Adrenal gland (tissue), 12 donors: ENCODE results near the gene UHMK1. TPM values are rescaled to one million over a fixed set of nuclear protein-coding genes. Genes with fewer than 3 reads are reported as not detected.

ENCODE experiments used
- DNase-seq, 7 donors: peaks; one replicate each; pipeline ENCODE4 v3.0.0-alpha.2; 2019 to 2020
- H3K27ac ChIP-seq, 5 donors: fragments of 200-600 bp; sonication (generic) in 4 of 5; 1 replicate in 3 of 5; 2 replicates in 2 of 5; pipeline versions ENCODE4 v1.5.1 to v1.8.0; 2016 to 2020; ENCODE audit warnings: mild to moderate bottlenecking in 1 of 5
- H3K27me3 ChIP-seq: fragments of 200-600 bp; 2 replicates; pipeline ENCODE4 v1.8.0; 2021
- H3K36me3 ChIP-seq, 2 donors: fragments of 200-600 bp; replicated peaks in 1 of 2; 1 replicate in 1 of 2; 2 replicates in 1 of 2; pipeline versions ENCODE4 v1.5.1 to v1.8.0; 2018 to 2022
- H3K4me1 ChIP-seq, 2 donors: fragments of 200-600 bp; replicated peaks in 1 of 2; 1 replicate in 1 of 2; 2 replicates in 1 of 2; pipeline versions ENCODE4 v1.5.1 to v1.8.0; 2018 to 2021
- H3K4me3 ChIP-seq, 4 donors: fragments of 200-600 bp; sonication (generic) in 3 of 4; one replicate each; pipeline ENCODE4 v1.5.1; 2016 to 2018
- H3K9me3 ChIP-seq, 3 donors: fragments of 200-600 bp; sonication (generic) in 1 of 3; replicated peaks in 1 of 3; 1 replicate in 2 of 3; 2 replicates in 1 of 3; pipeline versions ENCODE4 v1.5.1 to v1.8.0; 2016 to 2021
- POLR2A ChIP-seq, 2 donors: fragments of 450-650 bp; IDR thresholded peaks; one replicate each; pipeline ENCODE4 v1.6.1; 2017; ENCODE audit warnings: antibody characterized with exemption in 2 of 2, mild to moderate bottlenecking in 2 of 2, moderate library complexity in 1 of 2
- WGBS, 4 donors: extraction: QIAGEN DNeasy Blood & Tissue Kit in 2 of 4; methylation state at CpG; one replicate each; pipeline versions ENCODE4 v1.1.5 to v1.1.7; 2013 to 2017; 5-methylcytosine and 5-hydroxymethylcytosine counted together
- intact Hi-C, 2 donors: fragments of 100-400 bp; cut with DNase I; formaldehyde crosslinking; loops; one replicate each; pipeline versions ENCODE4 v1.14.1 to v1.15.0; 2022 to 2023
- polyA plus RNA-seq, 3 donors: library from polyadenylated mRNA; stranded (reverse); fragments of 200-250 nt in 2 of 3; fragments of 350-450 nt in 1 of 3; fragmentation: Illumina TruSeq in 1 of 3; extraction: RNeasy Lipid Tissue Mini Kit (QIAGEN cat#74804) in 1 of 3; gene quantifications; one replicate each; pipeline ENCODE4 v1.2.3, GENCODE V29; 2013 to 2014
- total RNA-seq, 9 donors: library from RNA; depleted of rRNA in 4 of 9; stranded (reverse); fragments of >200 nt in 4 of 9; fragments of 120-200 nt in 1 of 9; fragmentation: NEBNext Ultra II Directional in 1 of 9; extraction: Animal tissue kit (Norgen Biotek cat#: 25700) in 1 of 9; gene quantifications; one replicate each; pipeline versions ENCODE4 v1.1.0 to v1.2.4, GENCODE V29; 2013 to 2023
- TF ChIP-seq, protein P1 (sequence below), 6 experiments: fragments of 450-650 bp in 4 of 6; fragments of 200-600 bp in 2 of 6; sonication (generic) in 1 of 6; IDR thresholded peaks; 1 replicate in 5 of 6; 2 replicates in 1 of 6; pipeline versions ENCODE4 v1.5.1 to v1.8.0; 2016 to 2021; ENCODE audit warnings: antibody characterized with exemption in 6 of 6, mild to moderate bottlenecking in 2 of 6, moderate library complexity in 1 of 6
- donor health status: healthy with polysubstance abuse.
- donor health status: Bipolar disorder and iron deficiency.
- donor health status: DM: yes; HTN: yes; CAD: no.
- donor health status: DM: no; HTN: no; CAD: no.
- donor health status: DM: no; HTN: no; CAD: no.
- donor health status: DM: yes; HTN: yes; CAD: no.

The UHMK1 gene
- total and polyA plus RNA-seq, 12 donors, result 9.5 to 81.6 (median 56.0) TPM

DNA sequence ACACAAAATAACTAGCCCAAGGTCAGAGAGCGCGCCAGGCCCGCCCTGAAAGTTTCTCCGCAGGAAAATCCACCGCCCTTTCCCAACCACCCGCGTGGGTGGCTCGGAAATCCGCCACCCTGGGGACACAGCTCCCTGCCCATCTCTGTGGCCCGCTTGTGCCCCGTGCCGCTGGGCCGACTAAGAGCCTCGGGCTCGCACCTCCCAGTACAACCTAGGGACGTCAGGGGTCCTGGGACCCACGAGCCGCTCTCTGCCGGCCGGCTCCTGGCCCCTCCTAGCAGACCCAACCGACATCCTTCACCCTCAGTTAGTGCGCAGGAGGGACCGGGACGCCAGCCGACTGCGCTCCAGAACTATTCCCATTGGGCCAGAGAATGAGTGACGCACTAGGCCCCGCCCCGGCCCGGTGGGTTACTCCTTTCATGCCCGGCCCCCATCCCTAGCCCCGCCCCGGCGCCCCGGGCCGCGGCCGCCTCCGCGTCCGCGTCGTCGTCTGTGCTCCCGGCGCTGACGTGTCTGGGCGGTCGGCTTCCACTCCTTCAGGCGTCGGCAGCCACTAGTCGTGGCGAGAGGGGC, 63.5 kb downstream of the UHMK1 start:
- 0 to 4% (median 0%) methylated on average over 15 to 53 of the region's 53 CpGs for WGBS, 4 donors
- peaks cover 0 to 3% of the 10 kb centered on the region in 2 donors for H3K36me3 ChIP-seq
- H3K4me3 ChIP-seq, result peak overlapping the region in 3 of 4 donors; percentile 69 to 92 (median 70)
- DNase-seq, result peak; percentile 99 to 100 (median 99)
- intact Hi-C loops, result no loop called here
- H3K27ac ChIP-seq, result peak overlapping the region; percentile 92 to 99 (median 99)
- H3K9me3 ChIP-seq, result no peaks in the 10 kb centered on the region
- H3K4me1 ChIP-seq, result peaks cover 5 to 32% of the 10 kb centered on the region in 2 donors
- peak; percentile 84 to 94 for TF ChIP-seq POLR2A (IDR thresholded peaks at IDR 0.05)
- TF ChIP-seq, protein P1, sequence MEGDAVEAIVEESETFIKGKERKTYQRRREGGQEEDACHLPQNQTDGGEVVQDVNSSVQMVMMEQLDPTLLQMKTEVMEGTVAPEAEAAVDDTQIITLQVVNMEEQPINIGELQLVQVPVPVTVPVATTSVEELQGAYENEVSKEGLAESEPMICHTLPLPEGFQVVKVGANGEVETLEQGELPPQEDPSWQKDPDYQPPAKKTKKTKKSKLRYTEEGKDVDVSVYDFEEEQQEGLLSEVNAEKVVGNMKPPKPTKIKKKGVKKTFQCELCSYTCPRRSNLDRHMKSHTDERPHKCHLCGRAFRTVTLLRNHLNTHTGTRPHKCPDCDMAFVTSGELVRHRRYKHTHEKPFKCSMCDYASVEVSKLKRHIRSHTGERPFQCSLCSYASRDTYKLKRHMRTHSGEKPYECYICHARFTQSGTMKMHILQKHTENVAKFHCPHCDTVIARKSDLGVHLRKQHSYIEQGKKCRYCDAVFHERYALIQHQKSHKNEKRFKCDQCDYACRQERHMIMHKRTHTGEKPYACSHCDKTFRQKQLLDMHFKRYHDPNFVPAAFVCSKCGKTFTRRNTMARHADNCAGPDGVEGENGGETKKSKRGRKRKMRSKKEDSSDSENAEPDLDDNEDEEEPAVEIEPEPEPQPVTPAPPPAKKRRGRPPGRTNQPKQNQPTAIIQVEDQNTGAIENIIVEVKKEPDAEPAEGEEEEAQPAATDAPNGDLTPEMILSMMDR (IDR thresholded peaks at IDR 0.05), result peak in 1 of 6 experiments; percentile 6
- H3K27me3 ChIP-seq, result no peaks in the 10 kb centered on the region

DNA sequence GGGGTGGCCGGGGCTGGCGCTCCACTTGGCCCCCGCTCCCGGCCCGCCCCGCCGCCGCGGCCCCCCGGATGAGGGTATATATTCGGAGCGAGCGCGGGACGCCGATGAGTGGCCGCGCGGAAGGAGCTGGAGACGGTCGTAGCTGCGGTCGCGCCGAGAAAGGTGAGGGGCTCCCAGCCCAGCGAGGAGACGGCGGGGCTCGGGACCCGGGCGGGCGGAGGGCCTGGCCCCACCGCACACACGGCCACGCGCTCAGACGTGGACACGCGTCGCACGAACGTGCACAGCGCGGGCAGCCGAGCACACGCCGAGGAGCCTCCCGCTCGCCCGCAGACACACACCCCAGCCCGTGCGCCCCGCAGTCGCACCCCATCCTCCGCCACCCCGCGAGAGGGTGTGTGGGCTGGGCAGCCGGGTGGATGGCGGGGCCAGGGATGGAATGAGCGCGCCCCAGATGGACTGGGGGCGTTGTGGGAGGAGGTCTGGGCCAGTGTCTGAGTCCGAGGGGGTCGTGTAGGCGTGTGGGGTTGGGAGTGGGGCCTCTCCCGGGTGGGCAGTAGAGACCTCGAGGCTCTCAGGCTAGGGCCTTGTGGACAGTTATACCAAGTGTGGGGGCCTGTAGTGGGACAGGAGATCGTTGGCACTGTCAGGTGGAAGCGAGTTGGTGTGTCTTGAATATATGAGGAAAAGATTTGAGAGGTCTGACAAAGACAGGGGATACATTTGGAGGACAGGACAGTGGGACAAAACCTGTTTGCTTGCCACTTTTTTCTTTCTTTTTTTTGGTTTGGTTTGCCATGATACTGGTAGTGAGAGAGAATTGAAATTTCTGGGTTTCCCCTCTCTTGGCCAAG, 64.2 kb downstream of the UHMK1 start, which contains the start of gene UAP1:
Gene UAP1 (plus strand): TSS at position 107 of the 854 bp plus-strand sequence. CDS start 4,347 bp downstream, outside the sequence.
- H3K27me3 ChIP-seq, result no peaks in the 10 kb centered on the region
- H3K9me3 ChIP-seq, result no peaks in the 10 kb centered on the region
- DNase-seq, result peak in 2 of 7 donors; percentile 15 to 48
- H3K4me3 ChIP-seq, result peak within 1 kb of the TSS; percentile 69 to 92 (median 72)
- H3K4me1 ChIP-seq, result peaks cover 5 to 32% of the 10 kb centered on the region in 2 donors
- peaks cover 0 to 10% of the 10 kb centered on the region in 2 donors for H3K36me3 ChIP-seq
- intact Hi-C loops, result no loop called here
- WGBS, 4 donors, result 1% methylated on average over 14 to 69 of the region's 69 CpGs
- peak in 1 of 2 donors; percentile 94 for TF ChIP-seq POLR2A (IDR thresholded peaks at IDR 0.05)
- TF ChIP-seq, protein P1 (IDR thresholded peaks at IDR 0.05), result no peak
- H3K27ac ChIP-seq, result peak within 1 kb of the TSS; percentile 92 to 99 (median 99)

- TF ChIP-seq POLR2A (IDR thresholded peaks at IDR 0.05), result no peak
- TF ChIP-seq, protein P1 (IDR thresholded peaks at IDR 0.05), result no peak
- H3K4me1 ChIP-seq, result peaks cover 5 to 32% of the 10 kb centered on the region in 2 donors
- H3K9me3 ChIP-seq, result no peaks in the 10 kb centered on the region
- peaks cover 0 to 16% of the 10 kb centered on the region in 2 donors for H3K36me3 ChIP-seq
- peak overlapping the region in 2 of 4 donors; percentile 70 to 92 for H3K4me3 ChIP-seq
- intact Hi-C loops, result no loop called here
- peak overlapping the region in 4 of 5 donors; percentile 92 to 99 (median 99) for H3K27ac ChIP-seq
- 38 to 61% (median 41%) methylated on average over 5 of the region's 5 CpGs for WGBS, 4 donors
- H3K27me3 ChIP-seq, result no peaks in the 10 kb centered on the region
- peak in 3 of 7 donors; percentile 22 to 37 (median 23) for DNase-seq
Observed at GRCh38 chr1:162562470-162562828, 64.8 kb downstream of the UHMK1 start.

DNA sequence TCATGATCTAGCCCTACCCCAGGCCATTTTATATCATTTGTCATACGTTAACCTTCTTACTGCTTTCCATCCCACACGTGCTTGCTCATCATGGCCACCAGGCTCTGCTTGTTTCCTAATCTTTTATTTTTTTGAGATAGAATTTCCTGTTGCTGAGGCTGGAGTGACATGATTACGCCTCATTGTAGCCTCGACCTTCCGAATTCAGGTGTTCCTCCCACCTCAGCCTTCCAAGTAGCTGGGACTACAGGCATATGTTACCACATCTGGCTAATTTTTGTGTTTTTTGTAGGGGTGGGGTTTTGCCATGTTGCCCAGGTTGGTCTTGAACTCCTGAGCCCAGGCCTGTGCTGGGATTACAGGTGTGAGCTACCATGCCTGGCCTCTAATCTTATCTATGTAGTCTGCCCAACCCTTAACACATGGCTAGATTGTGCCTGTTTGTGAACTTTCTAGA, 67.2 kb downstream of the UHMK1 start:
- Histone ChIP-seq H3K9me3 (no peaks in the 10 kb centered on the region), H3K4me1 (peaks cover 5 to 32% of the 10 kb centered on the region in 2 donors), H3K27ac (no peak overlapping the region), H3K27me3 (no peaks in the 10 kb centered on the region), H3K4me3 (no peak overlapping the region), H3K36me3 (peaks cover 0 to 23% of the 10 kb centered on the region in 2 donors)
- 74 to 82% (median 78%) methylated on average over 5 of the region's 5 CpGs for WGBS, 4 donors
- no peak for DNase-seq
- no peak for TF ChIP-seq POLR2A (IDR thresholded peaks at IDR 0.05)
- TF ChIP-seq, protein P1 (IDR thresholded peaks at IDR 0.05), result no peak
- intact Hi-C loops, result no loop called here
